Ammon's horn (tissue), 1 donor: ENCODE measurements around the gene PGA3.
"Not testable (repeated sequence)": the region's sequence is repeated elsewhere in the genome, so short reads cannot be mapped to it uniquely, and the experiment has no call there.

Source experiments
- DNase-seq: peaks from one replicate; pipeline ENCODE4 v3.0.0-alpha.2; 2016; ENCODE audit warnings: low spot score

The PGA3 gene

DNA sequence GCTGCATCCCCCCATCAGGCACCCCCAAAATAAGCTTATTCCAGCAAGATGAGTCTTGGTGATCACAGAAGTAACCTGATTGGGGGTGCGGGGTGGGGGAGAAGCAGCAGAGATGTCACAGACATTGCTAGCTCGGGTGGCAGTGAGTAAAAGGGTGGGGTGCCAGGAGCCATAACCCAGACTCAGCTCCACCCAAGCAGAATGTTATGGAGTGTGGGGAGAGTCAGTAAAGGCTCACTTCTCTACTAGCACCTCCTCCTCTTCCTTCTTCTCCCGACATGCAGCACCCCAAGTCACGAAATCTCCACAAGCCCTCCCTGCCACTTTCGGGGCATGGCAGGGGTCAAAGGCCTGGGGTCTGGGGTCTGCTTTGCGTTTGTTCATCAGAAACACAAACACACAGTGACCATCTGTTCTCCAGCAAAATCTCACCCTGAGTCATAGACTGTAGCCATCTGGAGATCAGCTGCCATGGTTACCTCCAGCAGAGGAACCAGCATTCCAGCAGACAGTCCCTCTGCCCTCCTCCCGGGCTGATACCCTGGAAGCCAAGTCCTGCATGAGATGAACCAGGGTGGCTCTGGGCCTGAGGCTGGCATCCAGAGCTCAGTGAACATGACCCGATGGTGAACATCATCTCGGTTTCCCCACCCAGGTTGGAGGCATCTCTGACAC, 4.5 kb downstream of the PGA3 start:
- DNase-seq: not testable (repeated sequence)

DNA sequence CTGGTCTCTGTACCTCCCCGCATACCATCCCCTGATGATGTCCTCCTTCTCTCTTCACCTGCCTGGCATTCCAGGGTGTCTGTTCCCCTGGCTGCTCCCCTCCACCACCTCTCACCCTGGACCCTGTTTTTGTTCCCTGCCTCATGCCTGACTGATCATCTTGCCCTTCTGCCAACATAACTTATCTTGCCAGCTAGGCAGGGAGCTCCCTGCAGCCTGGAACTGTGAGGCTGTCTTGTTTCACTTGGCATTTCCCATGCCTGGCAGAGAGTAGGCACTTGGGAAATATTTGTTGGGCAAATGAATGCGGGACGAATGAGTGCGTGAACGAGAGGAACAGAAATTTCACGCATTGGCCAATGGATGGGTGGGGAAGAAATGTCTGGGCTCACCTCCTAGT, 7.3 kb downstream of the PGA3 start:
- DNase-seq: not testable (repeated sequence)

DNA sequence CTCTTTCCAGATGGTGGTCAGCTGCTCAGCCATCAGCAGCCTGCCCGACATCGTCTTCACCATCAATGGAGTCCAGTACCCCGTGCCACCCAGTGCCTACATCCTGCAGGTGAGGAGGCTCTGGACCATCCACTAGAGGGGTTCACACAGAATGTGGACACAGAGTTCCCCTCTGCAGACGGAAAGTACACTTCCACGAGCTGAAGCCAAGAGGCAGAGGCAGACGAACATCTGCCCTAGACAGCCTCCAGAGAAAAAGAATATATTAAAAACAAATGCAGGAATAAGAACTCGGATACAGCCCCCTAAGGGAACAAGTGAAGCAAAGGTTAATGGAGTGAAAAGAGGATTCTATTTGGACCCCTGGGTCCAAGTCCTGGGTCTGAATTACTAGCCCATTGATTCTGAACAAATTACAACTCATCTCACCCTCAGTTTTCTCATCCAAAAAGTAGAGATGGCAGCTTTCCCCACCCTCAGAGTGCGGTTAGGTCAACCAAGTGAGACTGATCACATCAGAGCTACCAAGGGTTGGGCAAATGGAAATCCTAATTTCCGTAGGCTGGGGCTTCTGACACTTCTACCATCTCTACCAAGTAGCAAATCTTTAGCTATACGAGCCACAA, 8.1 kb downstream of the PGA3 start:
- DNase-seq: not testable (repeated sequence)

DNA sequence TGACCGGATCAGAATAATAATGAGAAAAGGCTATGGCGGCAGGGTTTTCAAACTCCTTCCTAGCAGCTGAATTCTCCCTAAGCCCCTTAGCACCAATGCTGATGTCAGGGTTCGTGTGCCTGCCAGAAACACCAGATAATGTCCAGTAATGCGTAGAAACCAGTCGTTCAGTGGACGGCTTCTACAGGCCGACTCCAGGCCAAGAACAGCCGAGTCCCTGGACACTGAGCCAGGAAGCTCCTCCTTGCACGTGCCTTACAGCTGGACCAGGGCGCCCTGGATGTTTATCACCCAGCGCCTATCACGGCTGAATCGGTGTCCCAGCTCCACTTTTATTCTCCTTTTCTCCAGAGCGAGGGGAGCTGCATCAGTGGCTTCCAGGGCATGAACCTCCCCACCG, 8.9 kb downstream of the PGA3 start:
- not testable (repeated sequence) for DNase-seq

DNA sequence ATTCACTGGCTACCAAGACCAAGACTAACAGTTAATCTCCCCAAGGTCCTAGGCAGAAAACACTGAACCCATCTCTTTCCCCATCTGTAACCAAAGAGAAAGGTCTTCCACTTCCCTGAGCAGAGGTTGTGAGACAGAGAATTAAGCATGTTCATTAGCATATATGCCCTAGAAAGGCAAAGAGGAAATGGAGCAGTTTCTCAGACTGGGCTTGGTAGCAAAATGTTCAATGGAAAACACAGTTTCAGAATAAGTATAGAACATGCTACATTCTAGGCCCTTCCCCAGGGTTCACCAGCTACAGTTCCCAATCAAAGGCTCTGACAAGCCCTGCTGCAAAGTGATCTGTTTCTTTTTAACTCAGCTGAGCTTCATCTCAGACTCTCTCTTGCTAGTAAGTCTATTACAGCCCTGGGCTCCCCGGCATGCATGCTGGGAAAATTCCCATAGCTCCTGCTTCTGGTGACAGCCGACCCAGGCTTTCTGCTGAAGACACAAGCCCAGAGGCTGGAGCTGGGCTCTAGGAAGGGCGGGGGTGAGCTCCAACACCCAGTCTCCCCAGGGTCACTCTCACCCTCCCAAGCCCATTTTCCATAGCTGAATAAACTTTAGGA, 10.5 kb downstream of the PGA3 start:
- not testable (repeated sequence) for DNase-seq

DNA sequence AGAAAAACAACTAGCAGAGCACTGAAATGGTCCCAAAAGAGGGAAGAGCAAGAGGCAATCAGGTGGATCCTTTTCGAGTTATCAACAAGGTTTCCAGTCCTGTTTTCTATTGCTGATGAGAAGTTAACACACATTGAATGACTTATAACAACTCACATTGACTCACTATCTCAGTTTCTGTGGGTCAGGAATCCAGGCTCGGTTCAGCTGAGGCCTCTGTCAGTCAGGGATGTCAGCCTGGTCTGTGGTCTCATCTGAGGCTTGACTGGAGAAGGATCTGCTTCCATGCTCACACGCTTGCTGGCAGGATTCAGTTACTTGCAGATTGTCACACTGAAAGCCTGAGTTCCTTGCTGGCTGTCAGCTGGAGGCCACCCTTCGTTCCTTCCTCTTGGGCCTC, 15.0 kb downstream of the PGA3 start:
- DNase-seq: not testable (repeated sequence)

- DNase-seq: not testable (repeated sequence)
Observed at GRCh38 chr11:61219016-61219415, 15.7 kb downstream of the PGA3 start.

GRCh38 chr11:61222047-61222446, 18.7 kb downstream of the PGA3 start, which contains the start of gene PGA4:
Gene PGA4, plus strand, starts transcription at chr11:61222347. Its CDS starts 54 bp downstream, at chr11:61222401.
- not testable (repeated sequence) for DNase-seq

GRCh38 chr11:61222692-61223091, 19.4 kb downstream of the PGA3 start:
- not testable (repeated sequence) for DNase-seq

GRCh38 chr11:61226457-61227137, 23.3 kb downstream of the PGA3 start:
- not testable (repeated sequence) for DNase-seq

DNA sequence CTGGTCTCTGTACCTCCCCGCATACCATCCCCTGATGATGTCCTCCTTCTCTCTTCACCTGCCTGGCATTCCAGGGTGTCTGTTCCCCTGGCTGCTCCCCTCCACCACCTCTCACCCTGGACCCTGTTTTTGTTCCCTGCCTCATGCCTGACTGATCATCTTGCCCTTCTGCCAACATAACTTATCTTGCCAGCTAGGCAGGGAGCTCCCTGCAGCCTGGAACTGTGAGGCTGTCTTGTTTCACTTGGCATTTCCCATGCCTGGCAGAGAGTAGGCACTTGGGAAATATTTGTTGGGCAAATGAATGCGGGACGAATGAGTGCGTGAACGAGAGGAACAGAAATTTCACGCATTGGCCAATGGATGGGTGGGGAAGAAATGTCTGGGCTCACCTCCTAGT, 26.1 kb downstream of the PGA3 start:
- not testable (repeated sequence) for DNase-seq

DNA sequence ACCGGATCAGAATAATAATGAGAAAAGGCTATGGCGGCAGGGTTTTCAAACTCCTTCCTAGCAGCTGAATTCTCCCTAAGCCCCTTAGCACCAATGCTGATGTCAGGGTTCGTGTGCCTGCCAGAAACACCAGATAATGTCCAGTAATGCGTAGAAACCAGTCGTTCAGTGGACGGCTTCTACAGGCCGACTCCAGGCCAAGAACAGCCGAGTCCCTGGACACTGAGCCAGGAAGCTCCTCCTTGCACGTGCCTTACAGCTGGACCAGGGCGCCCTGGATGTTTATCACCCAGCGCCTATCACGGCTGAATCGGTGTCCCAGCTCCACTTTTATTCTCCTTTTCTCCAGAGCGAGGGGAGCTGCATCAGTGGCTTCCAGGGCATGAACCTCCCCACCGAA, 27.7 kb downstream of the PGA3 start:
- DNase-seq: not testable (repeated sequence)

GRCh38 chr11:61231585-61231984, 28.3 kb downstream of the PGA3 start:
- not testable (repeated sequence) for DNase-seq

GRCh38 chr11:61232548-61233145, 29.3 kb downstream of the PGA3 start:
- DNase-seq: not testable (repeated sequence)

GRCh38 chr11:61237130-61237529, 33.8 kb downstream of the PGA3 start:
- DNase-seq: not testable (repeated sequence)

GRCh38 chr11:61240288-61240687, 37.0 kb downstream of the PGA3 start:
- DNase-seq: not testable (repeated sequence)

DNA sequence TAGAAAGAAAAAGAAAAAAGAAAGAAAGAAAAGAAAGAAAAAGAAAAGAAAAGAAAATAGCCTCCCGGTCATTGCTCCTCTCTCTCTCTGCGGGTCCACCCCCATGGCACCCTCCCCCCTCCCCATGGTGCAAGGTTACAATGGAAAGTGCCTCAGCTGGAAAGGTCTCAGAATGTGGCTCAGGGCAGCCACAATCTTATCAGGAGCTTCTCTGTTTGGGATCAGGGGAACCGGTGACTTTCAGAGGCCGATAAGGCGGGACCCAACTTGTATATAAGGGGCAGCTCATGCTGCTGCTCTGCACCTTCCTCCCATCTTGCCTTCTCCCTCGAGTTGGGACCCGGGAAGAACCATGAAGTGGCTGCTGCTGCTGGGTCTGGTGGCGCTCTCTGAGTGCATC, 37.6 kb downstream of the PGA3 start, which contains the start of gene PGA5:
TSS of gene PGA5 (plus strand) at position 301 of the 400 bp plus-strand sequence. CDS start at position 353, 52 bp downstream.
- not testable (repeated sequence) for DNase-seq

DNA sequence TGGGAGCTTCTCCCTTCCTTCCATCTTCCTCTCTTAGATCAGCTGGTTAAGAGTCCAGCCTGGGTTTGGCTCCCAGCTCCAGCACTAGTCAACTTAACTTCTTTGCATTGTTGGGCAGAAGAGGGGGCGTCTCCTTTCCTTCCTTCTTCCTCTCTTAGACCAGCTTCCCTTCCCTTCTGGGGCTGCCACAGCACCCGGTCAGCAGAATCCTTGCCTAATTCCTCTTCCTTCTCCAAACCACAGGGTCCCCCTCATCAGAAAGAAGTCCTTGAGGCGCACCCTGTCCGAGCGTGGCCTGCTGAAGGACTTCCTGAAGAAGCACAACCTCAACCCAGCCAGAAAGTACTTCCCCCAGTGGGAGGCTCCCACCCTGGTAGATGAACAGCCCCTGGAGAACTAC, 38.2 kb downstream of the PGA3 start:
- DNase-seq: not testable (repeated sequence)

GRCh38 chr11:61245284-61245964, 42.1 kb downstream of the PGA3 start:
- not testable (repeated sequence) for DNase-seq

DNA sequence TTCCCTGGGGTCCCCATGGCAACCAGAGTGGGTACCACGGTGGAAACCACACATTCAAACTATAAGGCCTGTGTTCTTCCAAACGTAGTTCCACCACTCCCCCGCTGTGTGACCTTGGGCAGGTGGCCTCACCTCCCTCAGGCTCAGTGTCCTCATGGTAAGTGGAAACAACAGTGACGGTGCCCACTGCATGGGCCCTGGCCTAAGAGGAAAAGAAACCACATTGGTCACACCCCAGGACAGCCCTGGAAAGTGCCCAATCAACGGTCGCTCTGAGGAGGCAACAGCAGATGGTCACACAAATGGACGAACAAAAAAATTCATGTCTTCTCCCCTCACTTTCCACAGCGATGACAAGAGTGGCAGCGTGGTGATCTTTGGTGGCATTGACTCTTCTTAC, 44.8 kb downstream of the PGA3 start:
- not testable (repeated sequence) for DNase-seq

DNA sequence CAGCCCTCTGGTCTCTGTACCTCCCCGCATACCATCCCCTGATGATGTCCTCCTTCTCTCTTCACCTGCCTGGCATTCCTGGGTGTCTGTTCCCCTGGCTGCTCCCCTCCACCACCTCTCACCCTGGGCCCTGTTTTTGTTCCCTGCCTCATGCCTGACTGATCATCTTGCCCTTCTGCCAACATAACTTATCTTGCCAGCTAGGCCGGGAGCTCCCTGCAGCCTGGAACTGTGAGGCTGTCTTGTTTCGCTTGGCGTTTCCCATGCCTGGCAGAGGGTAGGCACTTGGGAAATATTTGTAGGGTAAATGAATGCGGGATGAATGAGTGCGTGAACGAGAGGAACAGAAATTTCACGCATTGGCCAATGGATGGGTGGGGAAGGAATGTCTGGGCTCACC, 45.9 kb downstream of the PGA3 start:
- DNase-seq: not testable (repeated sequence)
